Measurements from ENCODE around the gene DENND6B.

DNA sequence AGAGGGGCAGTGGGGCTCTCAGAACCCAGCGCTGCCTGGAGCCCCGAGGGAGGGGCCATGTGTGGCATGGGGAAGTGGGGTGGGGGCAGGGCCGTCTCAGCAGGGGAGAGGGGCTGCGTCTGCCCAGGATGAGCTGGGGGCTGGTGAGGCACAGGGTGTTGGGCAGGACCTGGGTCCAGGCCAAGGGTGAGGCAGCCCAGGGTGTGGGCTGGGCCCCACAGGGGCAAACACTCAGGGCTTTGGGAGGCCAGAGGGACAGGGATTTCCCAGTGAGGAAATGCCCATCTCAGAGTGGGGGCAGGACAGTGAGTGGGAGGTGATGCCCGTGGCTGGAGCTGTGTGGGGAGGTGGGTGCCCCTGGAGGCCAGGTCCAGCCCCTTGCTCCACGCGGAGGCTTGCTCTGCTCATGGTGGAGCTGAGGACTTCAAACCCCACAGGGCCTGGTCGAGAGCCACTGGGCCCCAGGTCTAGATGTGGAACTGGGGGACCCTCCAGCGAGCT lies 24.7 kb downstream of the DENND6B start:
- TF ChIP-seq, protein P1, sequence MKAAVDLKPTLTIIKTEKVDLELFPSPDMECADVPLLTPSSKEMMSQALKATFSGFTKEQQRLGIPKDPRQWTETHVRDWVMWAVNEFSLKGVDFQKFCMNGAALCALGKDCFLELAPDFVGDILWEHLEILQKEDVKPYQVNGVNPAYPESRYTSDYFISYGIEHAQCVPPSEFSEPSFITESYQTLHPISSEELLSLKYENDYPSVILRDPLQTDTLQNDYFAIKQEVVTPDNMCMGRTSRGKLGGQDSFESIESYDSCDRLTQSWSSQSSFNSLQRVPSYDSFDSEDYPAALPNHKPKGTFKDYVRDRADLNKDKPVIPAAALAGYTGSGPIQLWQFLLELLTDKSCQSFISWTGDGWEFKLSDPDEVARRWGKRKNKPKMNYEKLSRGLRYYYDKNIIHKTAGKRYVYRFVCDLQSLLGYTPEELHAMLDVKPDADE (IDR thresholded peaks at IDR 0.05) = no peak
- TF ChIP-seq, protein P2, sequence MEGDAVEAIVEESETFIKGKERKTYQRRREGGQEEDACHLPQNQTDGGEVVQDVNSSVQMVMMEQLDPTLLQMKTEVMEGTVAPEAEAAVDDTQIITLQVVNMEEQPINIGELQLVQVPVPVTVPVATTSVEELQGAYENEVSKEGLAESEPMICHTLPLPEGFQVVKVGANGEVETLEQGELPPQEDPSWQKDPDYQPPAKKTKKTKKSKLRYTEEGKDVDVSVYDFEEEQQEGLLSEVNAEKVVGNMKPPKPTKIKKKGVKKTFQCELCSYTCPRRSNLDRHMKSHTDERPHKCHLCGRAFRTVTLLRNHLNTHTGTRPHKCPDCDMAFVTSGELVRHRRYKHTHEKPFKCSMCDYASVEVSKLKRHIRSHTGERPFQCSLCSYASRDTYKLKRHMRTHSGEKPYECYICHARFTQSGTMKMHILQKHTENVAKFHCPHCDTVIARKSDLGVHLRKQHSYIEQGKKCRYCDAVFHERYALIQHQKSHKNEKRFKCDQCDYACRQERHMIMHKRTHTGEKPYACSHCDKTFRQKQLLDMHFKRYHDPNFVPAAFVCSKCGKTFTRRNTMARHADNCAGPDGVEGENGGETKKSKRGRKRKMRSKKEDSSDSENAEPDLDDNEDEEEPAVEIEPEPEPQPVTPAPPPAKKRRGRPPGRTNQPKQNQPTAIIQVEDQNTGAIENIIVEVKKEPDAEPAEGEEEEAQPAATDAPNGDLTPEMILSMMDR (conservative IDR thresholded peaks at IDR 0.05; ENCODE audit: low read depth in 2 of 2) = no peak
- TF ChIP-seq, protein P3, sequence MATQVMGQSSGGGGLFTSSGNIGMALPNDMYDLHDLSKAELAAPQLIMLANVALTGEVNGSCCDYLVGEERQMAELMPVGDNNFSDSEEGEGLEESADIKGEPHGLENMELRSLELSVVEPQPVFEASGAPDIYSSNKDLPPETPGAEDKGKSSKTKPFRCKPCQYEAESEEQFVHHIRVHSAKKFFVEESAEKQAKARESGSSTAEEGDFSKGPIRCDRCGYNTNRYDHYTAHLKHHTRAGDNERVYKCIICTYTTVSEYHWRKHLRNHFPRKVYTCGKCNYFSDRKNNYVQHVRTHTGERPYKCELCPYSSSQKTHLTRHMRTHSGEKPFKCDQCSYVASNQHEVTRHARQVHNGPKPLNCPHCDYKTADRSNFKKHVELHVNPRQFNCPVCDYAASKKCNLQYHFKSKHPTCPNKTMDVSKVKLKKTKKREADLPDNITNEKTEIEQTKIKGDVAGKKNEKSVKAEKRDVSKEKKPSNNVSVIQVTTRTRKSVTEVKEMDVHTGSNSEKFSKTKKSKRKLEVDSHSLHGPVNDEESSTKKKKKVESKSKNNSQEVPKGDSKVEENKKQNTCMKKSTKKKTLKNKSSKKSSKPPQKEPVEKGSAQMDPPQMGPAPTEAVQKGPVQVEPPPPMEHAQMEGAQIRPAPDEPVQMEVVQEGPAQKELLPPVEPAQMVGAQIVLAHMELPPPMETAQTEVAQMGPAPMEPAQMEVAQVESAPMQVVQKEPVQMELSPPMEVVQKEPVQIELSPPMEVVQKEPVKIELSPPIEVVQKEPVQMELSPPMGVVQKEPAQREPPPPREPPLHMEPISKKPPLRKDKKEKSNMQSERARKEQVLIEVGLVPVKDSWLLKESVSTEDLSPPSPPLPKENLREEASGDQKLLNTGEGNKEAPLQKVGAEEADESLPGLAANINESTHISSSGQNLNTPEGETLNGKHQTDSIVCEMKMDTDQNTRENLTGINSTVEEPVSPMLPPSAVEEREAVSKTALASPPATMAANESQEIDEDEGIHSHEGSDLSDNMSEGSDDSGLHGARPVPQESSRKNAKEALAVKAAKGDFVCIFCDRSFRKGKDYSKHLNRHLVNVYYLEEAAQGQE (IDR thresholded peaks at IDR 0.05; ENCODE audit: unreplicated experiment) = no peak
- TF ChIP-seq ZNF114 (CRISPR knock-in tag; IDR thresholded peaks at IDR 0.05) (no peak), POLR2AphosphoS5 (IDR thresholded peaks at IDR 0.05; ENCODE audit: low read depth) (no peak), CREB1 (CRISPR knock-in tag; IDR thresholded peaks at IDR 0.05; ENCODE audit: low read depth) (no peak), EZH2 (IDR thresholded peaks at IDR 0.05; ENCODE audit: low read depth, unreplicated experiment) (no peak), EZH2phosphoT487 (IDR thresholded peaks at IDR 0.05; ENCODE audit: unreplicated experiment) (no peak), NANOG (IDR thresholded peaks at IDR 0.05; ENCODE audit: borderline replicate concordance) (no peak)
- TF ChIP-seq, protein P4, sequence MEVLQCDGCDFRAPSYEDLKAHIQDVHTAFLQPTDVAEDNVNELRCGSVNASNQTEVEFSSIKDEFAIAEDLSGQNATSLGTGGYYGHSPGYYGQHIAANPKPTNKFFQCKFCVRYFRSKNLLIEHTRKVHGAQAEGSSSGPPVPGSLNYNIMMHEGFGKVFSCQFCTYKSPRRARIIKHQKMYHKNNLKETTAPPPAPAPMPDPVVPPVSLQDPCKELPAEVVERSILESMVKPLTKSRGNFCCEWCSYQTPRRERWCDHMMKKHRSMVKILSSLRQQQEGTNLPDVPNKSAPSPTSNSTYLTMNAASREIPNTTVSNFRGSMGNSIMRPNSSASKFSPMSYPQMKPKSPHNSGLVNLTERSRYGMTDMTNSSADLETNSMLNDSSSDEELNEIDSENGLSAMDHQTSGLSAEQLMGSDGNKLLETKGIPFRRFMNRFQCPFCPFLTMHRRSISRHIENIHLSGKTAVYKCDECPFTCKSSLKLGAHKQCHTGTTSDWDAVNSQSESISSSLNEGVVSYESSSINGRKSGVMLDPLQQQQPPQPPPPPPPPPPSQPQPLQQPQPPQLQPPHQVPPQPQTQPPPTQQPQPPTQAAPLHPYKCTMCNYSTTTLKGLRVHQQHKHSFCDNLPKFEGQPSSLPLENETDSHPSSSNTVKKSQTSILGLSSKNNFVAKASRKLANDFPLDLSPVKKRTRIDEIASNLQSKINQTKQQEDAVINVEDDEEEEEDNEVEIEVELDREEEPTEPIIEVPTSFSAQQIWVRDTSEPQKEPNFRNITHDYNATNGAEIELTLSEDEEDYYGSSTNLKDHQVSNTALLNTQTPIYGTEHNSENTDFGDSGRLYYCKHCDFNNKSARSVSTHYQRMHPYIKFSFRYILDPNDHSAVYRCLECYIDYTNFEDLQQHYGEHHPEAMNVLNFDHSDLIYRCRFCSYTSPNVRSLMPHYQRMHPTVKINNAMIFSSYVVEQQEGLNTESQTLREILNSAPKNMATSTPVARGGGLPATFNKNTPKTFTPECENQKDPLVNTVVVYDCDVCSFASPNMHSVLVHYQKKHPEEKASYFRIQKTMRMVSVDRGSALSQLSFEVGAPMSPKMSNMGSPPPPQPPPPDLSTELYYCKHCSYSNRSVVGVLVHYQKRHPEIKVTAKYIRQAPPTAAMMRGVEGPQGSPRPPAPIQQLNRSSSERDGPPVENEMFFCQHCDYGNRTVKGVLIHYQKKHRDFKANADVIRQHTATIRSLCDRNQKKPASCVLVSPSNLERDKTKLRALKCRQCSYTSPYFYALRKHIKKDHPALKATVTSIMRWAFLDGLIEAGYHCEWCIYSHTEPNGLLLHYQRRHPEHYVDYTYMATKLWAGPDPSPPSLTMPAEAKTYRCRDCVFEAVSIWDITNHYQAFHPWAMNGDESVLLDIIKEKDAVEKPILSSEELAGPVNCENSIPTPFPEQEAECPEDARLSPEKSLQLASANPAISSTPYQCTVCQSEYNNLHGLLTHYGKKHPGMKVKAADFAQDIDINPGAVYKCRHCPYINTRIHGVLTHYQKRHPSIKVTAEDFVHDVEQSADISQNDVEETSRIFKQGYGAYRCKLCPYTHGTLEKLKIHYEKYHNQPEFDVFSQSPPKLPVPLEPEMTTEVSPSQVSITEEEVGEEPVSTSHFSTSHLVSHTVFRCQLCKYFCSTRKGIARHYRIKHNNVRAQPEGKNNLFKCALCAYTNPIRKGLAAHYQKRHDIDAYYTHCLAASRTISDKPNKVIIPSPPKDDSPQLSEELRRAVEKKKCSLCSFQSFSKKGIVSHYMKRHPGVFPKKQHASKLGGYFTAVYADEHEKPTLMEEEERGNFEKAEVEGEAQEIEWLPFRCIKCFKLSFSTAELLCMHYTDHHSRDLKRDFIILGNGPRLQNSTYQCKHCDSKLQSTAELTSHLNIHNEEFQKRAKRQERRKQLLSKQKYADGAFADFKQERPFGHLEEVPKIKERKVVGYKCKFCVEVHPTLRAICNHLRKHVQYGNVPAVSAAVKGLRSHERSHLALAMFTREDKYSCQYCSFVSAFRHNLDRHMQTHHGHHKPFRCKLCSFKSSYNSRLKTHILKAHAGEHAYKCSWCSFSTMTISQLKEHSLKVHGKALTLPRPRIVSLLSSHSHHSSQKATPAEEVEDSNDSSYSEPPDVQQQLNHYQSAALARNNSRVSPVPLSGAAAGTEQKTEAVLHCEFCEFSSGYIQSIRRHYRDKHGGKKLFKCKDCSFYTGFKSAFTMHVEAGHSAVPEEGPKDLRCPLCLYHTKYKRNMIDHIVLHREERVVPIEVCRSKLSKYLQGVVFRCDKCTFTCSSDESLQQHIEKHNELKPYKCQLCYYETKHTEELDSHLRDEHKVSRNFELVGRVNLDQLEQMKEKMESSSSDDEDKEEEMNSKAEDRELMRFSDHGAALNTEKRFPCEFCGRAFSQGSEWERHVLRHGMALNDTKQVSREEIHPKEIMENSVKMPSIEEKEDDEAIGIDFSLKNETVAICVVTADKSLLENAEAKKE (CRISPR knock-in tag; IDR thresholded peaks at IDR 0.05) = no peak

All from GM23338 (cell line).